Calu3 (cell line): ENCODE results near the gene SIRT7. TPM values are rescaled to one million over a fixed set of nuclear protein-coding genes. Genes with fewer than 3 reads are reported as not detected.

ENCODE experiments used
- Bru-seq: library from RNA; stranded (reverse); fragments of 400-500 nt; gene quantifications from one replicate; lab custom pipeline; 2021; lab: Mats Ljungman, UMichigan
- BruChase-seq, 2 experiments: library from RNA; stranded (reverse); fragments of 400-500 nt; gene quantifications; one replicate each; lab custom pipeline; 2021; lab: Mats Ljungman, UMichigan
- BruUV-seq: library from RNA; stranded (reverse); fragments of 400-500 nt; replicated peaks from 2 replicates; lab custom pipeline; 2021; lab: Mats Ljungman, UMichigan
- CTCF ChIA-PET: fragments of 300-600 bp; sonication (Branson Sonifier 250); formaldehyde crosslinking; loops from one replicate; lab custom pipeline; 2022; ENCODE audit warnings: antibody characterized with exemption; lab: Charles Lee
- DNase-seq: peaks from one replicate; pipeline ENCODE4 v3.0.0; 2022
- H3K27ac Mint-ChIP-seq: one replicate; pipeline ENCODE4 v1.8.0; 2022; ENCODE audit warnings: mixed read lengths; ENCODE audit not compliant: unreplicated experiment
- H3K27me3 Mint-ChIP-seq: one replicate; pipeline ENCODE4 v1.8.0; 2022; ENCODE audit warnings: mixed read lengths; ENCODE audit not compliant: unreplicated experiment
- H3K36me3 Mint-ChIP-seq: one replicate; pipeline ENCODE4 v1.8.0; 2022; ENCODE audit warnings: mild to moderate bottlenecking, moderate library complexity, mixed read lengths; ENCODE audit not compliant: insufficient read depth, unreplicated experiment
- H3K4me1 Mint-ChIP-seq: one replicate; pipeline ENCODE4 v1.8.0; 2022; ENCODE audit warnings: mild to moderate bottlenecking, low read depth, mixed read lengths; ENCODE audit not compliant: unreplicated experiment
- H3K4me3 Mint-ChIP-seq: one replicate; pipeline ENCODE4 v1.8.0; 2022; ENCODE audit warnings: mild to moderate bottlenecking, low read depth, moderate library complexity, mixed read lengths; ENCODE audit not compliant: unreplicated experiment
- H3K9me3 Mint-ChIP-seq: one replicate; pipeline ENCODE4 v1.8.0; 2022; ENCODE audit warnings: low read depth, mixed read lengths; ENCODE audit not compliant: unreplicated experiment
- intact Hi-C: fragments of 100-400 bp; cut with micrococcal nuclease; formaldehyde crosslinking; loops from one replicate; pipeline ENCODE4 v1.10.0; 2022; ENCODE audit not compliant: unreplicated experiment
- long read RNA-seq: library from polyadenylated mRNA; stranded (forward); transcript quantifications from one replicate; pipeline ENCODE4 v2.0.0, GENCODE V29; 2022
- total RNA-seq: library from RNA; stranded (reverse); gene quantifications from 2 replicates; pipeline ENCODE4 v1.2.3, GENCODE V29; 2022
- TF ChIP-seq, protein P1 (sequence below): fragments of 200-600 bp; IDR thresholded peaks from one replicate; pipeline ENCODE4 v1.8.0; 2022; ENCODE audit warnings: antibody characterized with exemption; ENCODE audit not compliant: unreplicated experiment

The SIRT7 gene, protein sequence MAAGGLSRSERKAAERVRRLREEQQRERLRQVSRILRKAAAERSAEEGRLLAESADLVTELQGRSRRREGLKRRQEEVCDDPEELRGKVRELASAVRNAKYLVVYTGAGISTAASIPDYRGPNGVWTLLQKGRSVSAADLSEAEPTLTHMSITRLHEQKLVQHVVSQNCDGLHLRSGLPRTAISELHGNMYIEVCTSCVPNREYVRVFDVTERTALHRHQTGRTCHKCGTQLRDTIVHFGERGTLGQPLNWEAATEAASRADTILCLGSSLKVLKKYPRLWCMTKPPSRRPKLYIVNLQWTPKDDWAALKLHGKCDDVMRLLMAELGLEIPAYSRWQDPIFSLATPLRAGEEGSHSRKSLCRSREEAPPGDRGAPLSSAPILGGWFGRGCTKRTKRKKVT
- total RNA-seq (50.3 and 56.0 TPM in 2 replicates), Bru-seq, nascent RNA (percentile 76 among the genes with signal in this experiment), BruChase-seq, experiment 1, labeled RNA remaining after a 6-hour chase (percentile 84 among the genes with signal in this experiment), BruChase-seq, experiment 2, labeled RNA remaining after a 2-hour chase (percentile 86 among the genes with signal in this experiment)
- long read RNA-seq, transcript SIRT7-201 (10 exons, 1,743 nt) = major isoform, 16 of 81 reads
- long read RNA-seq, partial matches to known transcripts = 19 of 81 reads
- long read RNA-seq, other reads (novel, unspliced or antisense) = 44 of 81 reads

DNA sequence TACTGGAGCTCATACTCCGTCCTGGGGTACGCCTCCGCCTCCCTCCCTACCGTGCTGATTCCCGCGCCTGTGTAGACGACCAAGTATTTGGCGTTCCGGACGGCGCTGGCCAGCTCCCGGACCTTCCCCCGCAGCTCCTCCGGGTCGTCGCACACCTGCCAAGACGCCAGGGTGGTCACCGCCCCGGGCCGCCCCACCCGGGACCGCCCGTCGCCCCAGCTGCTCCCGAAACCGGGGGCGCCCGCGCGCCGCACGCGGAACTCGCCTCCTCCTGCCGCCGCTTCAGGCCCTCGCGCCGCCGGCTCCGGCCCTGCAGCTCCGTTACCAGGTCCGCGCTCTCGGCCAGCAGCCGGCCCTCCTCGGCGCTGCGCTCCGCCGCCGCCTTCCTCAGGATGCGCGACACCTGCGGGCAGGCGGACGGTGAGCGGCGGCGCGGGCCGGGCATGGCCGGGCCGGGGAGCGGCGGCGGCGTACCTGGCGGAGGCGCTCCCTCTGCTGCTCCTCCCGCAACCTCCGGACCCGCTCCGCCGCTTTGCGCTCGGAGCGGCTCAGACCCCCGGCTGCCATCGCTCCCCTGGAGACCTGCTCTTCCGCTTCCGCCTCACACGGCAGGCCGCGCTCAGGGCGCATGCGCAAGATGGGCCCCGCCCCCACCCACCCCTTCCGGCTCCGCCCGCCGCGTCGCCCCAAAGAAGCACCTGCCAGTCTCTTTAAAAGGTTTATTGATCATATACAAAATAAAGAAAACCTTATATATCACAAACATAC, at the start of gene SIRT7:
Gene SIRT7, minus strand, starts transcription at position 612 of the 768 bp plus-strand sequence. Its CDS starts 45 bp downstream, at position 567.
- DNase-seq = peak; percentile 77
- Mint-ChIP-seq H3K27ac (peak within 1 kb of the TSS; percentile 77), H3K4me1 (peaks cover 51% of the 10 kb centered on the region), H3K9me3 (no peaks in the 10 kb centered on the region), H3K27me3 (no peaks in the 10 kb centered on the region), H3K36me3 (peaks cover 90% of the 10 kb centered on the region), H3K4me3 (peak within 1 kb of the TSS; percentile 93)
- intact Hi-C loops = no loop called here
- CTCF ChIA-PET = interaction anchor here (0.9 to 1.5 kb wide), 4 partner anchors 9 to 106 kb away, joined by 3 to 4 read pairs (median 3); partner anchors contain the start of genes CENPX and LRRC45
- no TSS peak for BruUV-seq
- TF ChIP-seq, protein P1, sequence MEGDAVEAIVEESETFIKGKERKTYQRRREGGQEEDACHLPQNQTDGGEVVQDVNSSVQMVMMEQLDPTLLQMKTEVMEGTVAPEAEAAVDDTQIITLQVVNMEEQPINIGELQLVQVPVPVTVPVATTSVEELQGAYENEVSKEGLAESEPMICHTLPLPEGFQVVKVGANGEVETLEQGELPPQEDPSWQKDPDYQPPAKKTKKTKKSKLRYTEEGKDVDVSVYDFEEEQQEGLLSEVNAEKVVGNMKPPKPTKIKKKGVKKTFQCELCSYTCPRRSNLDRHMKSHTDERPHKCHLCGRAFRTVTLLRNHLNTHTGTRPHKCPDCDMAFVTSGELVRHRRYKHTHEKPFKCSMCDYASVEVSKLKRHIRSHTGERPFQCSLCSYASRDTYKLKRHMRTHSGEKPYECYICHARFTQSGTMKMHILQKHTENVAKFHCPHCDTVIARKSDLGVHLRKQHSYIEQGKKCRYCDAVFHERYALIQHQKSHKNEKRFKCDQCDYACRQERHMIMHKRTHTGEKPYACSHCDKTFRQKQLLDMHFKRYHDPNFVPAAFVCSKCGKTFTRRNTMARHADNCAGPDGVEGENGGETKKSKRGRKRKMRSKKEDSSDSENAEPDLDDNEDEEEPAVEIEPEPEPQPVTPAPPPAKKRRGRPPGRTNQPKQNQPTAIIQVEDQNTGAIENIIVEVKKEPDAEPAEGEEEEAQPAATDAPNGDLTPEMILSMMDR = no peak

DNA sequence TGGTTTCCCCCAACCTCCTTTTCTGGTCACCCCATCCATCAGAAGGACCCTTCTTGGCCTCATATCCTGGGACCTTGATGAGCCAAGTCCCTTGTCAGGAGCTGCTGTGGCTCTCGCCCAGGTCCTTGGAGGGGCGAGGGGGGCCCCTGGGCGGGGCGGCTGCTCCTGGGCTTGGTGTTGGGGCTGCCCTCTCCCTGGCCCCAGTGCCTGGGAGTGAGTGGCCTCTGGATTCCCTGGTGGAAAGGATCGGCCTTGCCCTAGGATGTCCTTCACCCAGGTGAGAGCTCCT, 49.2 kb upstream of the SIRT7 start:
- CTCF ChIA-PET = no interaction called here
- Mint-ChIP-seq H3K4me3 (no peak overlapping the region), H3K27ac (no peak overlapping the region), H3K9me3 (no peaks in the 10 kb centered on the region), H3K27me3 (peaks cover 48% of the 10 kb centered on the region), H3K36me3 (peaks cover 3% of the 10 kb centered on the region), H3K4me1 (no peaks in the 10 kb centered on the region)
- no TSS peak for BruUV-seq
- intact Hi-C loops = no loop called here
- DNase-seq = no peak
- TF ChIP-seq, protein P1 = no peak

DNA sequence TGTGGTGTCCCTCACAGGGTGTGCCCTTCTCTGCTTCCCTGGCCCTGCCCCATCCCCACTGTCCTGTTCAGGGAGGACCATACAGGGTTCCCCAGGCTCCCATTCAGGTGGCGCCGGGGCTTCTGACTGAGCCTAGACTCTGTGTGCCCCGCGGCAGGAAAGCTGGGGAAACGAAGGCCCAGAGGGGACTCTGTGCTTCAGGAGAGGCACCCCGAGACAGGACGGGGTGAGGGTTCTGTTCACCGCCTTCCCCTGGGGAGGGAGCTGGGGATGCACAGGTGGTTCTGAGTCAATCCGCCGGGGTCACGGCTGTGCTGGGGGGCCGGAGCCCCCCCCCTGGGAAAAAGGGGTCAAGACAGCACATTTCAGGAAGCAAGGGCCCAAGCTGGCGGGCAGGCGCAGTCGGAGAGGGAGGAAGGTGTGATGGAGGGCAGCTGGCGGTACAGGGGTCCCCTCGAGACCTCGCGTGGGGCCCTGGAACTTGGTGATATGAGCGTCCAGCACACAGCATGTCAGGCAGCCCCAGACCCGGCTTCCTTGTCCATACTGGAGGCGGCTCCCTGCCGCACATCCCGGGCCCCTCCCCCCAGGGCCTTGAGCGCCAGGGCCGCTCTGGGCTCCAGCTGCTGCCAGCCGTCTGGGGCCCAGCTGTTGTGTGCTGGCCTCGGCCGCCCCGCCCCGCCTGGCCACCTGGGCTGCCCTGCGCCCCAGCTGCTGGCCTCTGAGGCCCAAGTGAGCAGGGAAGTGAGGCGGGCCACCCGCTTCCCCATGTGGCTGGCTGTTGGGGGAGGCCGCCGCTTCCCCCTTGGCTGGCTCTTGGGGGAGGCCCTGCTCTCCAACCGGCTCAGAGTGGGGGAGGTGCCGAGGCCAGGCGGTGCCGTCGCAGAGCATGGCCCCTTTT, 48.6 kb upstream of the SIRT7 start:
- no peak for DNase-seq
- Mint-ChIP-seq H3K4me1 (no peaks in the 10 kb centered on the region), H3K4me3 (no peak overlapping the region), H3K27me3 (peaks cover 53% of the 10 kb centered on the region), H3K9me3 (no peaks in the 10 kb centered on the region), H3K36me3 (peaks cover 6% of the 10 kb centered on the region), H3K27ac (no peak overlapping the region)
- CTCF ChIA-PET = no interaction called here
- TF ChIP-seq, protein P1 = no peak
- intact Hi-C loops = no loop called here
- BruUV-seq = no TSS peak
